ENCODE measurements around the gene PLEKHM2. TPM values are rescaled to one million over a fixed set of nuclear protein-coding genes. Genes with fewer than 3 reads are reported as not detected.

The PLEKHM2 gene
- polyA plus RNA-seq, 1 donor from 2014 or later = 8.2 TPM

DNA sequence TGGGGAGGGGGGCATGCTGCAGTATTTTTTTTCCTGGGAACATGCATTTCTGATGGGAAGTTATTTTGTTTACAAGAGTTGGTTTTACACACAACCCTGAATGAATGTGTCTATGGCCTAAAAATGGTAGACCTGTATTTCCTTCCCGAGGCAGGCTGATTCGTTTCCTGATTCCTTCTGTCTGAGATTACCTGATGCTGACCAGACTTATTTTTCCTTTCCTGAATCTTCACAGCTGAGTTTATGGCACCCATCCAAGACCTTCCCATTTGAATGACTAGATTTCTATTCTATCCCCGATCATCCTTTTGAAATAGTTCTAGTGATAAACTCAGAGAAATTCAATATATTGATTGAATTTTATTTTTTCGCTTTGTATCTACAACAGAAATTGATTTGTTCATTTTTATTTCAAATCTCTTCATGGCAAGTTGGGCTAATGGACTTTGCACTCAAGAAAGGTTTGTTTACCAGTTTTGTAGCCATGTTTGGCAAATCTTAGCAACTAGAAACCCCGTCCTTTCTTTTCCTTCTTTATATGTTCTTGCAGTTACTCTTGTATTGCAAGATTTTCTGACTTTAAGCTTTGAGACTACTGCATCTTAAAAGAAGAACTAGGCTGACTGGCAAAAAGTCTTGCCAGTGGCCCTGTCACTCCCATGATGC is 15.9 kb upstream of the PLEKHM2 start:
- Mint-ChIP-seq H3K27ac (no peak overlapping the region), H3K27me3 (no peaks in the 10 kb centered on the region), H3K9me3 (no peaks in the 10 kb centered on the region), H3K4me3 (no peak overlapping the region), H3K4me1 (peaks cover 2 to 6% (median 4%) of the 10 kb centered on the region in 3 donors), H3K36me3 (peaks cover 6% of the 10 kb centered on the region)

DNA sequence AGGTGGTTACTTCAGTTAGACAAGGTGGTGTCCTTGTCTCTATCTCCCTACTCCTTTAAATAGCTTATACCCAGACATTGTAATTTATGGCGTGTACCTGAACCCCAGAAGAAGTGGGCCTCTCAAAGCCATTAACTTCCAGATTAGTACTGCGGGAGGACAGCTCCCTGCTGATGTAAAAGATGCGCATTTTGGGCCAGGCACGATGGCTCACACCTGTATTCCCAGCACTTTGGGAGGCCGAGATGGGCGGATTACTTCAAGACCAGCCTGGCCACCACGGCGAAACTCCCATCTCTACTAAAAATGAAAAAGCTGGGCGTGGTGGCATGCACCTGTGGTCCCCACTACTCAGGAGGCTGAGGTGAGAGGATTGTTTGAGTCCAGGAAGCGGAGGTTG is 15.0 kb upstream of the PLEKHM2 start:
- H3K27me3 Mint-ChIP-seq = no peaks in the 10 kb centered on the region
- H3K4me1 Mint-ChIP-seq = peaks cover 2 to 6% (median 4%) of the 10 kb centered on the region in 3 donors
- peaks cover 6% of the 10 kb centered on the region for H3K36me3 Mint-ChIP-seq
- no peak overlapping the region for H3K27ac Mint-ChIP-seq
- H3K4me3 Mint-ChIP-seq = no peak overlapping the region
- no peaks in the 10 kb centered on the region for H3K9me3 Mint-ChIP-seq

DNA sequence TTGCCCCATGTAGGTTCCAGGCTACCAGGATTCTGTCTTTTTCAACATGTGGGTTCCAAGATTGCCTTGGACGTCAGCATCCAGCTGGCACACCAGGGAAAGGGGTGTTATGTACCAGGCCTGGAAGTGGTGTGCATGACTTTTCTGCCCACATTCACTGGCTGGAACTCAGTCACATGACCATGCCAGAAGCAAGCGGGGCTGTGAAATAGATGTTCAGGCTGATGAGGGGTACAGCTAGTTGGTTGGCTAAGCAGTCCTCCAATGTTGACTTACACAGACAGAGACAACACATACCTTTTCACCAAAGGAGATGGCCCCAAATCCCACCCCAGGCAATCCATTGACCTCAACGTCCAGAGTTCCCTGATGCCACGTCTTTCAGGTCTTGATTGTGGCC is 14.3 kb upstream of the PLEKHM2 start:
- H3K27me3 Mint-ChIP-seq = no peaks in the 10 kb centered on the region
- H3K36me3 Mint-ChIP-seq = peaks cover 6% of the 10 kb centered on the region
- H3K27ac Mint-ChIP-seq = peak overlapping the region in 1 of 3 donors; percentile 65
- peaks cover 2 to 6% (median 4%) of the 10 kb centered on the region in 3 donors for H3K4me1 Mint-ChIP-seq
- no peaks in the 10 kb centered on the region for H3K9me3 Mint-ChIP-seq
- no peak overlapping the region for H3K4me3 Mint-ChIP-seq

DNA sequence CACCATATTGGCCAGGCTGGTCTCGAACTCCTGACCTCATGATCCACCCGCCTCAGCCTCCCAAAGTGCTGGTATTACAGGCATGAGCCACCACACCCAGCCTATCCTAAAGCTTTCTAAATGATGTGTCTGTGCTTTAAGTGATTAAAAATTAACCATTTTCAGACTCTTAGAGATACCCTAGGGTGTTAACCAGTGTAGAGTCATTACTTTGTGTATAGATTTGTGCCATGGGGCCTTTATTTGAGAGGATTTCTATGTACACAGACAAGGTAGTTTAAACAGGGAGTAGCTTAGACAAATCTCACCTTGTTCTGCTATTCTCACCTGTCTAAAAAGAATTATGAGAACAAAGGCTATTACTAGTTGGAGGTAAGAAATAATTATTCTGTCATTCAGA is 12.7 kb upstream of the PLEKHM2 start:
- peak overlapping the region in 1 of 3 donors; percentile 57 for H3K27ac Mint-ChIP-seq
- H3K4me3 Mint-ChIP-seq = no peak overlapping the region
- H3K4me1 Mint-ChIP-seq = peaks cover 2 to 4% (median 4%) of the 10 kb centered on the region in 3 donors
- no peaks in the 10 kb centered on the region for H3K9me3 Mint-ChIP-seq
- peaks cover 5% of the 10 kb centered on the region for H3K36me3 Mint-ChIP-seq
- no peaks in the 10 kb centered on the region for H3K27me3 Mint-ChIP-seq

DNA sequence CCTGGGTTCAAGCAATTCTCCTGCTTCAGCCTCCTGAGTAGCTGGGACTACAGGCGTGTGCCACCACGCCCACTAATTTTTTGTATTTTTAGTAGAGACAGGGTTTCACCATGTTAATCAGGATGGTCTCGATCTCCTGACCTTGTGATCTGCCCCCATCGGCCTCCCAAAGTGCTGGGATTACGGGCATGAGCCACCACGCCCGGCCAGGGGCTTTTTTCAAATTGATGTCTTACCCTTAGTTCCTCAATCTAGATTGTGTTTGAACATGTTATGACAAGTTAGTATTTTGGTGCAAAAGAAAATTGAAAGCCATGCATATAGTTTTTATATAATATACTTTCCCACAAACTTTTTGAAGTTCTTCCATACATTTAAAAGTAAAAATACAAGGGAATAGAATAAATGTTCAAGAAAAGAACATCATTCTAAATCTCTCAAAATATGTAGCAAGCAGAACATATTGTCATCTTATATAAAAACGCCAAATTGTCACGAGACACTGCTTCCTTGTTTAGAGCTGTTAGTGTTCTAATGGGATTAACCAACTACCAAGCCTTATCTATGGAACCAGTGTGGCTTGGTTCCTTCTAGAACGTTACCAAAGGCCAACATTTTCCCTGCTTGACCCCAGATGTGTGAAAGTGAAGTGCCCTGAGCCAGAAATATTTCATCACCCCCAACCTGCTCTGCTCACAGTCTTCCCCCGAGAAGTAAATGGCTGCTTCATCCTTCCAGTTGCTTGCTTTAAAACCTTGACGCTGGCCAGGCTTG is 9.5 kb upstream of the PLEKHM2 start:
- H3K27ac Mint-ChIP-seq = no peak overlapping the region

DNA sequence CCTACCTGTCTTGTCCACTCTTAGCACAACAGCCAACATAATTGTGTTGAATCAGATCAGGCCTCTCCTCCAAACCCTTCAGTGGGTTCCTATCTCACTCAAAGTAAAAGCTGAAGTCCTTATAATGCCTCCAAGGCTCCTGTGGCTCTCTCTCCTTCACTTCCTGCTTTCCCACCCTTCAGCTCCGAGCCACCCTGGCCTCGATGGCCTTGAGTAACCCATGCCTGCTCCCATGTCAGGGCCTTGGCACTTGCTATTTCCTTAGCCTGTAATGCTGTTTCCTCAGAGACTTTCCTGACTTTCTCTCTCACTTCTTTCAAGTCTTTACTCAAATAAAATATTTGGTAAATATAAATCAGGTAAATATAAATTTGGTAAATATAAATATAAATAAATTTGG is 8.1 kb upstream of the PLEKHM2 start:
- H3K4me1 Mint-ChIP-seq = peaks cover 9 to 23% (median 14%) of the 10 kb centered on the region in 3 donors
- no peak overlapping the region for H3K27ac Mint-ChIP-seq
- H3K4me3 Mint-ChIP-seq = no peak overlapping the region
- H3K9me3 Mint-ChIP-seq = peaks cover 0 to 3% (median 0%) of the 10 kb centered on the region in 3 donors
- peaks cover 4% of the 10 kb centered on the region for H3K36me3 Mint-ChIP-seq
- no peaks in the 10 kb centered on the region for H3K27me3 Mint-ChIP-seq

More for the DNA sequence above, 9.5 kb upstream of the PLEKHM2 start:
- peaks cover 6 to 14% (median 10%) of the 10 kb centered on the region in 3 donors for H3K4me1 Mint-ChIP-seq
- H3K9me3 Mint-ChIP-seq = peaks cover 0 to 3% (median 0%) of the 10 kb centered on the region in 3 donors
- H3K27me3 Mint-ChIP-seq = no peaks in the 10 kb centered on the region
- H3K4me3 Mint-ChIP-seq = no peak overlapping the region
- H3K36me3 Mint-ChIP-seq = peaks cover 4% of the 10 kb centered on the region

DNA sequence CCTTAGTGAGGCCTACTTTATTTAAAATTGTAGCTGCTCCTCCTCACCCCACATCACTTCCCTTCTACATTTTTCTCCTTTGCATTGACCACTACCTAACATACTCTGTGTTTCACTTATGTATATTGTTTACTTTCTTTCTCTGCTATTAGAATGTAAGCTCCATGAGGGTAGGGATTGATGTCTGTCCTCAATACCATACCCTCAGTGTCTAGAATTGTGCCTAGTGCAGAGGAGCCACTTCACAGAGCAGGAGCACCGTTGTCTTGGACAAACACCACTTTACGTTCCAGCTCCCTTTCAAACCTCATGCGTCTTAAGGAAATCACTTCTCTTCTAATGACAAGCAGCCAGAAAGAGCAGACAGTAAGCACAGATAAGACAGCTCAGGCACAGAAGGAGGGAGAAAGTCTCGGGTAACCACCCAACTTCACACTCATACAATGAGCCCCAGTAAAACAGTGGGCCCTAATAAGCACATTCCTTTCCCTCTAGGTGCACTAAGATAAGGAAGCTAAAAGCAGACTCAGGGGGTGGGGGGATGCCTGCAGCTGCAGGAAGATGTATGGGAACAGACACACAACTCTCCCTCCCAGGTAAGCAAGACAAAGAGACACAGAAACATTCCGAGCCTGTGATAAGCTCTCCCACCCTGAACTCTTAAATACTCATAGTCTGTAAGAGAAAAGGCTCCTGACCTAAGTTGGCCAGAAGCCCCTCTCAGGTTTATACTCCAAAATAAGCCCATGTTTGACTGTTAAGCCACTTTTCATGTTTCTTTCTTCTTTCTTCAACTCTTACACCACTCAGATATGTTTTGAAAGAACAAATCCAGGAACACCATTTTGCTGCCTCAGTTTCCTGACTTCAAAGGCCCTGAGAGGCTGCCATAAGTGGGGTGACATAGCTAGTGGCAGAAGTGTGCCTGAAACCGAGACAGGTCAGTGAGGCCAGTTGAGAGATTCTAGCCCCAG is 7.1 kb upstream of the PLEKHM2 start:
- Mint-ChIP-seq H3K4me1 (peaks cover 15 to 28% (median 21%) of the 10 kb centered on the region in 3 donors), H3K27ac (peak overlapping the region in 2 of 3 donors; percentile 69 to 73), H3K9me3 (peaks cover 0 to 3% (median 0%) of the 10 kb centered on the region in 3 donors), H3K36me3 (peaks cover 1% of the 10 kb centered on the region), H3K27me3 (no peaks in the 10 kb centered on the region), H3K4me3 (no peak overlapping the region)

DNA sequence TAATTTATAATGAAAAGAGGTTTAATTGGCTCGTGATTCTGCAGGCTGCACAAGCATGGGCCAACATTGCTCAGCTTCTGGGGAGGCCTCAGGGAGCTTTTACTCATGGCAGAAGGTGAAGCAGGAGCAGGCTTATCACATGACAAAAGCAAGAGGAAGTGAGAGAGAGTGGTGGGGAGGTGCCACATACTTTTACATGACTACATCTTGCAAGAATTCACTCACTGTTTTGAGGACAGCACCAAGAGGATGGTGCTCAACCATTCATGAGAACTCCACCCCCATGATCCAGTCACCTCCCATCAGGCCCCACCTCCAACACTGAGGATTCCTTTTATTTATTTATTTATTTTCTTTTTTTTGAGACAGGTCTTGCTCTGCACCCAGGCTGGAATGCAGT is 5.5 kb upstream of the PLEKHM2 start:
- H3K4me3 Mint-ChIP-seq = peak overlapping the region in 2 of 4 donors; percentile 11 to 43
- no peaks in the 10 kb centered on the region for H3K27me3 Mint-ChIP-seq
- H3K4me1 Mint-ChIP-seq = peaks cover 24 to 32% (median 25%) of the 10 kb centered on the region in 3 donors
- peaks cover 1% of the 10 kb centered on the region for H3K36me3 Mint-ChIP-seq
- peaks cover 0 to 3% (median 0%) of the 10 kb centered on the region in 3 donors for H3K9me3 Mint-ChIP-seq
- peak overlapping the region in 2 of 3 donors; percentile 63 to 71 for H3K27ac Mint-ChIP-seq

DNA sequence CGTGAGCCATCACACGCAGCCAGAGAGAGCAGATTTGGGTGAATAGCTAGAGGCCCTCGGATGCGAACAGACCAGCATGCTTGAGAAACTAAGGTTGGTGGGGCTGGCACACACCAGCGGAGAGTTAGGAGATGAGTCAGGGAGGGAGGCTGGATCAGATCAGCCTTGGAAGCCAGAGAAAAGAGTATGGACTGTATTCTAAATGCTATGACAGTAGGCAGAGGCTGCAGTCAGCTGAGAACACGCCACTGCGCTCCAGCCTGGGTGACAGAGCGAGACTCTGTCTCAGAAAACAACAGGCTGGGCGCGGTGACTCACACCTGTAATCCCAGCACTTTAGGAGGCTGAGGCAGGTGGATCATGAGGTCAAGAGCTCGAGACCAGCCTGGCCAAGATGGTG is 4.0 kb upstream of the PLEKHM2 start:
- peaks cover 0 to 3% (median 0%) of the 10 kb centered on the region in 3 donors for H3K9me3 Mint-ChIP-seq
- peaks cover 1% of the 10 kb centered on the region for H3K36me3 Mint-ChIP-seq
- no peak overlapping the region for H3K4me3 Mint-ChIP-seq
- H3K27me3 Mint-ChIP-seq = no peaks in the 10 kb centered on the region
- peak overlapping the region in 2 of 3 donors; percentile 78 to 92 for H3K27ac Mint-ChIP-seq
- H3K4me1 Mint-ChIP-seq = peaks cover 26 to 35% (median 27%) of the 10 kb centered on the region in 3 donors

DNA sequence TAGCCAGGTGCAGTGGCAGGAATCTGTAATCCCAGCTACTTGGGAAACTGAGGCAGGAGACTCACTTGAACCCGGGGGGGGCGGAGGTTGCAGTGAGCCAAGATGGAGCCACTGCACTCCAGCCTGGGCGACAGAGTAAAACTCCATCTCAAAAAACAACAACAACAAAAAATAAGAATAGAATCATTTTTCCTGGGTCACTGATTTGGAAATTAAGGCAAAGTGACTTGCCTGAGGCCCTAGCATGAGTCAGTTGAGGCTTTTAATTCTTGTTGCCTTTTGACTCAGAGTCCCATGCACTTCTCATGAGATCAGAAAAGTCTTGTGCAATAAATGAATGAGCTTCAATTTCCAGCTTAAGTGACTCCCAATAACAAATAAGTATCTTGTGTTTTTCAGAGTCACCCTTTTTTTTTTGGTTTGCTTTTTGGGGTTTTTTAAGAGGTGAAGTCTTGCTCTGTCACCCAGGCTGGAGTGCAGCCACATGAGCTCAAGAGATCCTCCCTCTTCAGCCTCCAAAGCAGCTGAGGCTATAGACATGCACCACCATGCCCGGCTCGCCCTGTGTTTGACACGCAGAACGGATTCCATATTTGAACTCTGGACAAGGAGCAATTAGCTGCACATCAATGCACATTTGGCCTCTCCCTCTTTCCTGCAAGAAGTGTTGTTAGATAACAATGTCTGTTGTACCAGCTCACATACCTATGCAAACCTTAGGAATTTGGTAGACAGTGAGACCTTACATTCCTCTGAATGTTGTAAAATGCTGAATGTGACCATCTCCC is 3.4 kb upstream of the PLEKHM2 start:
- peak overlapping the region in 1 of 4 donors; percentile 89 for H3K4me3 Mint-ChIP-seq
- peak overlapping the region; percentile 86 to 100 (median 97) for H3K27ac Mint-ChIP-seq
- no peaks in the 10 kb centered on the region for H3K27me3 Mint-ChIP-seq
- H3K9me3 Mint-ChIP-seq = peaks cover 0 to 3% (median 0%) of the 10 kb centered on the region in 3 donors
- H3K4me1 Mint-ChIP-seq = peaks cover 32 to 40% (median 32%) of the 10 kb centered on the region in 3 donors
- peaks cover 1% of the 10 kb centered on the region for H3K36me3 Mint-ChIP-seq

DNA sequence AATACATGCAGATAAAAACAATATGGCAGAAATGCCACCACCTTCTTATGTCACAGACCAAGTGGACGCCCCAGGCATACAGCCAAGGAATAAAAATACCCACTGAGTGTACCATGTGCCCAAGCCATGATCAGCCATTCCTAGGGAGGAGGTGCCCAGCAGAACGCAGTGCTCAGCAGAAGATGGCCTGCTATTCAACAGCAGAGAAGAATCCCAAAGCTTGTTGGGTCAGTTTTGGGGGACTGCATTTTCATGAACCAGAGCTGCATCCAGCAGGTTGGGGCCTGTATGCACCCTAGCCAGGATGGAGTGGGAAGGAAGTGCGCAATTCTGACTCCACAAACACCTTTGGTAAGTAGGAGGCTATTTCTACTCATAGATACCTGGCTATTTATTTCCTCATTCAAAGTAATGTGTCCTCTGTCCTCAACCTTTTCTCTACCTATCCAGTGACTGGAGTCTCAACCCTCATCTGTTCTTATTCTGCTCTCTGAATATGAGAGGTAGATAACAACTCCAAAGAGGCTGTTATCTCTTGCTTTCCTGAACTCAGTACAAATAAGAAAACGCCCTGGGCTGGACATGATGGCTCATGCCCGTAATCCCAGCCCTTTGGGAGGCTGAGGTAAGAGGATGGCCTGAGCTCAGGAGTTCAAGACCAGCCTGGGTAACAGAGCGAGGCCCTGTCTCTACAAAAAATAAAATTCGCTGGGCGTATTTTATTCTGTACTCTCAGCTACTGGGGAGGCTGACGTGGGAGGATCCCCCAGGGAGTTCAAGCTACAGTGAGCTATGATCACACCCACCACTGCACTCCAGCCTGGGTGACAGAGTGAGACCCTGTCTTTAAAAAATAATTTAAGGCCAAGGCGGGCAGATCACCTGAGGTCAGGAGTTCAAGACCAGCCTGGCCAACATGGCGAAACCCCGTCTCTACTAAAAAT is 2.5 kb upstream of the PLEKHM2 start:
- Mint-ChIP-seq H3K27me3 (no peaks in the 10 kb centered on the region), H3K27ac (peak overlapping the region; percentile 97 to 100 (median 99)), H3K4me1 (peaks cover 37 to 46% (median 38%) of the 10 kb centered on the region in 3 donors)

DNA sequence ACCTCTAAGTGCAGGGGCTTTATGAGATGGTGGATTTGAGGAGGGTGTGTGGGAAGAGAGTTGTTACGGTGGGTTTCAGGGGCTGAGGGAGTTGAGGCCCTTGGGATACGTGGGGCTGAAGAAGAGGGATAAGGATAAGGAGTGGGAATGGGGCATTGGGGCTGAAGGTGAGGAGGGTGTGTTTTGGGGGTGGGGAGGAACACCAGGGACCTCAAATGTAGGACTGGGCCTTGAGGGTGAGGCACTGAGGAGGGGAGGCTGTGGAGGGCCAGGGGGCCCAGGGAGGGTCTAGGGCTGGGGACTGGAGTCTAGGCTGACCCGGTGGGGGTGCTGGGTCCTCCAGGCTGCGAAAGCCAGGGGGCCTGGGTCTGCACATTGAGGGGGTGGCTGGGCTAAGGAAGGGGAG is 1.2 kb upstream of the PLEKHM2 start:
- Mint-ChIP-seq H3K27me3 (no peaks in the 10 kb centered on the region), H3K36me3 (peaks cover 3% of the 10 kb centered on the region), H3K4me3 (peak overlapping the region; percentile 76 to 89 (median 84)), H3K27ac (peak overlapping the region; percentile 97 to 100 (median 99)), H3K4me1 (peaks cover 42 to 49% (median 42%) of the 10 kb centered on the region in 3 donors), H3K9me3 (peaks cover 0 to 3% (median 0%) of the 10 kb centered on the region in 3 donors)

More for the DNA sequence above, 2.5 kb upstream of the PLEKHM2 start:
- H3K4me3 Mint-ChIP-seq = peak overlapping the region; percentile 76 to 89 (median 84)
- peaks cover 1% of the 10 kb centered on the region for H3K36me3 Mint-ChIP-seq
- H3K9me3 Mint-ChIP-seq = peaks cover 0 to 3% (median 0%) of the 10 kb centered on the region in 3 donors
